Stomach (tissue), 4 donors: Measurements from ENCODE around the gene LNP1.

Experiments
- EP300 ChIP-seq: sonication (generic); formaldehyde crosslinking; IDR thresholded peaks from one replicate; pipeline ENCODE4 v1.6.1; 2017; ENCODE audit warnings: antibody characterized with exemption
- POLR2A ChIP-seq, 4 donors: fragments of 450-650 bp; IDR thresholded peaks; one replicate each; pipeline ENCODE4 v1.6.1; 2016; ENCODE audit warnings: antibody characterized with exemption in 4 of 4, control low read depth in 2 of 4, mild to moderate bottlenecking in 1 of 4, moderate library complexity in 1 of 4
- POLR2AphosphoS5 ChIP-seq, 3 donors: sonication (generic); formaldehyde crosslinking; IDR thresholded peaks; one replicate each; pipeline ENCODE4 v1.6.1; 2016; ENCODE audit warnings: antibody characterized with exemption in 3 of 3
- TF ChIP-seq, protein P1 (sequence below), 7 experiments: fragments of 450-650 bp in 4 of 7; fragments of 200-600 bp in 3 of 7; sonication (generic) in 3 of 7; IDR thresholded peaks; one replicate each; pipeline ENCODE4 v1.5.1; 2016 to 2019; ENCODE audit warnings: antibody characterized with exemption in 7 of 7, control low read depth in 2 of 7, mild to moderate bottlenecking in 1 of 7

GRCh38 chr3:100427699-100428098 is 26.4 kb downstream of the LNP1 start:
- no peak for TF ChIP-seq POLR2A (IDR thresholded peaks at IDR 0.05)
- TF ChIP-seq, protein P1, sequence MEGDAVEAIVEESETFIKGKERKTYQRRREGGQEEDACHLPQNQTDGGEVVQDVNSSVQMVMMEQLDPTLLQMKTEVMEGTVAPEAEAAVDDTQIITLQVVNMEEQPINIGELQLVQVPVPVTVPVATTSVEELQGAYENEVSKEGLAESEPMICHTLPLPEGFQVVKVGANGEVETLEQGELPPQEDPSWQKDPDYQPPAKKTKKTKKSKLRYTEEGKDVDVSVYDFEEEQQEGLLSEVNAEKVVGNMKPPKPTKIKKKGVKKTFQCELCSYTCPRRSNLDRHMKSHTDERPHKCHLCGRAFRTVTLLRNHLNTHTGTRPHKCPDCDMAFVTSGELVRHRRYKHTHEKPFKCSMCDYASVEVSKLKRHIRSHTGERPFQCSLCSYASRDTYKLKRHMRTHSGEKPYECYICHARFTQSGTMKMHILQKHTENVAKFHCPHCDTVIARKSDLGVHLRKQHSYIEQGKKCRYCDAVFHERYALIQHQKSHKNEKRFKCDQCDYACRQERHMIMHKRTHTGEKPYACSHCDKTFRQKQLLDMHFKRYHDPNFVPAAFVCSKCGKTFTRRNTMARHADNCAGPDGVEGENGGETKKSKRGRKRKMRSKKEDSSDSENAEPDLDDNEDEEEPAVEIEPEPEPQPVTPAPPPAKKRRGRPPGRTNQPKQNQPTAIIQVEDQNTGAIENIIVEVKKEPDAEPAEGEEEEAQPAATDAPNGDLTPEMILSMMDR (IDR thresholded peaks at IDR 0.05): no peak
- no peak for TF ChIP-seq POLR2AphosphoS5 (IDR thresholded peaks at IDR 0.05)
- TF ChIP-seq EP300: no peak
